ENCODE measurements around the gene DRG2. TPM values are rescaled to one million over a fixed set of nuclear protein-coding genes. Genes with fewer than 3 reads are reported as not detected.

DRG2 gene
- total RNA-seq, 1 experiment from 2014 or later, result 42.7 TPM

GRCh38 chr17:18119938-18120337 is 32.2 kb downstream of the DRG2 start:
- Histone ChIP-seq H3K9me3 (ENCODE audit: low read depth, low read length, poor library complexity, severe bottlenecking) (no peaks in the 10 kb centered on the region), H3K36me3 (ENCODE audit: insufficient read depth, low read length, poor library complexity, severe bottlenecking) (no peaks in the 10 kb centered on the region), H3K27me3 (replicated peaks; ENCODE audit: insufficient read depth, low read depth, low read length, poor library complexity) (no peaks in the 10 kb centered on the region), H3K4me3 (ENCODE audit: low read depth, low read length, poor library complexity, severe bottlenecking) (no peak overlapping the region), H3K4me1 (ENCODE audit: insufficient read depth, low read length, poor library complexity, severe bottlenecking) (no peaks in the 10 kb centered on the region), H3K27ac (ENCODE audit: low read depth, low read length, poor library complexity, severe bottlenecking) (no peak overlapping the region)
- no TSS peak for BruUV-seq (replicated peaks)
- ChIA-PET POLR2A (ENCODE audit: low non-redundant PET) (no interaction called here), CTCF (no interaction called here)
- DNase-seq (ENCODE audit: low spot score), result no peak
- TF ChIP-seq CTCF (conservative IDR thresholded peaks at IDR 0.05; ENCODE audit: low read depth, low read length) (no peak), EZH2 (IDR thresholded peaks at IDR 0.05; ENCODE audit: borderline replicate concordance, low read depth, low read length, poor library complexity, severe bottlenecking) (no peak)
- intact Hi-C loops (cut with micrococcal nuclease; ENCODE audit: unreplicated experiment), result no loop called here

GRCh38 chr17:18120461-18121017 is 32.8 kb downstream of the DRG2 start:
- no peaks in the 10 kb centered on the region for H3K36me3 ChIP-seq (ENCODE audit: insufficient read depth, low read length, poor library complexity, severe bottlenecking)
- H3K4me1 ChIP-seq (ENCODE audit: insufficient read depth, low read length, poor library complexity, severe bottlenecking), result no peaks in the 10 kb centered on the region
- H3K27ac ChIP-seq (ENCODE audit: low read depth, low read length, poor library complexity, severe bottlenecking), result no peak overlapping the region
- intact Hi-C loops (cut with micrococcal nuclease; ENCODE audit: unreplicated experiment), result no loop called here
- no peak for DNase-seq (ENCODE audit: low spot score)
- no peaks in the 10 kb centered on the region for H3K9me3 ChIP-seq (ENCODE audit: low read depth, low read length, poor library complexity, severe bottlenecking)
- H3K27me3 ChIP-seq (replicated peaks; ENCODE audit: insufficient read depth, low read depth, low read length, poor library complexity), result no peaks in the 10 kb centered on the region
- POLR2A ChIA-PET (ENCODE audit: low non-redundant PET), result no interaction called here
- TF ChIP-seq CTCF (conservative IDR thresholded peaks at IDR 0.05; ENCODE audit: low read depth, low read length) (no peak), EZH2 (IDR thresholded peaks at IDR 0.05; ENCODE audit: borderline replicate concordance, low read depth, low read length, poor library complexity, severe bottlenecking) (no peak)
- no peak overlapping the region for H3K4me3 ChIP-seq (ENCODE audit: low read depth, low read length, poor library complexity, severe bottlenecking)
- CTCF ChIA-PET, result no interaction called here
- no TSS peak for BruUV-seq (replicated peaks)

- Histone ChIP-seq H3K27ac (ENCODE audit: low read depth, low read length, poor library complexity, severe bottlenecking) (no peak overlapping the region), H3K4me3 (ENCODE audit: low read depth, low read length, poor library complexity, severe bottlenecking) (no peak overlapping the region), H3K36me3 (ENCODE audit: insufficient read depth, low read length, poor library complexity, severe bottlenecking) (no peaks in the 10 kb centered on the region), H3K9me3 (ENCODE audit: low read depth, low read length, poor library complexity, severe bottlenecking) (no peaks in the 10 kb centered on the region), H3K4me1 (ENCODE audit: insufficient read depth, low read length, poor library complexity, severe bottlenecking) (no peaks in the 10 kb centered on the region), H3K27me3 (replicated peaks; ENCODE audit: insufficient read depth, low read depth, low read length, poor library complexity) (no peaks in the 10 kb centered on the region)
- intact Hi-C loops (cut with micrococcal nuclease; ENCODE audit: unreplicated experiment), result no loop called here
- ChIA-PET POLR2A (ENCODE audit: low non-redundant PET) (no interaction called here), CTCF (no interaction called here)
- BruUV-seq (replicated peaks), result no TSS peak
- TF ChIP-seq CTCF (conservative IDR thresholded peaks at IDR 0.05; ENCODE audit: low read depth, low read length), result no peak
- TF ChIP-seq EZH2 (IDR thresholded peaks at IDR 0.05; ENCODE audit: borderline replicate concordance, low read depth, low read length, poor library complexity, severe bottlenecking), result no peak
- DNase-seq (ENCODE audit: low spot score), result no peak
These were observed 33.6 kb downstream of the DRG2 start for GRCh38 chr17:18121144-18121910.

All from A673 (cell line).